C4-2B (cell line): ENCODE results near the gene AHI1.

Experiments
- ZFX ChIP-seq: fragments of 450-650 bp; IDR thresholded peaks from 2 replicates; pipeline ENCODE4 v1.6.1; 2017
- TF ChIP-seq, protein P1 (sequence below): fragments of 450-650 bp; conservative IDR thresholded peaks from 2 replicates; pipeline ENCODE4 v1.5.1; 2017; ENCODE audit warnings: mild to moderate bottlenecking

DNA sequence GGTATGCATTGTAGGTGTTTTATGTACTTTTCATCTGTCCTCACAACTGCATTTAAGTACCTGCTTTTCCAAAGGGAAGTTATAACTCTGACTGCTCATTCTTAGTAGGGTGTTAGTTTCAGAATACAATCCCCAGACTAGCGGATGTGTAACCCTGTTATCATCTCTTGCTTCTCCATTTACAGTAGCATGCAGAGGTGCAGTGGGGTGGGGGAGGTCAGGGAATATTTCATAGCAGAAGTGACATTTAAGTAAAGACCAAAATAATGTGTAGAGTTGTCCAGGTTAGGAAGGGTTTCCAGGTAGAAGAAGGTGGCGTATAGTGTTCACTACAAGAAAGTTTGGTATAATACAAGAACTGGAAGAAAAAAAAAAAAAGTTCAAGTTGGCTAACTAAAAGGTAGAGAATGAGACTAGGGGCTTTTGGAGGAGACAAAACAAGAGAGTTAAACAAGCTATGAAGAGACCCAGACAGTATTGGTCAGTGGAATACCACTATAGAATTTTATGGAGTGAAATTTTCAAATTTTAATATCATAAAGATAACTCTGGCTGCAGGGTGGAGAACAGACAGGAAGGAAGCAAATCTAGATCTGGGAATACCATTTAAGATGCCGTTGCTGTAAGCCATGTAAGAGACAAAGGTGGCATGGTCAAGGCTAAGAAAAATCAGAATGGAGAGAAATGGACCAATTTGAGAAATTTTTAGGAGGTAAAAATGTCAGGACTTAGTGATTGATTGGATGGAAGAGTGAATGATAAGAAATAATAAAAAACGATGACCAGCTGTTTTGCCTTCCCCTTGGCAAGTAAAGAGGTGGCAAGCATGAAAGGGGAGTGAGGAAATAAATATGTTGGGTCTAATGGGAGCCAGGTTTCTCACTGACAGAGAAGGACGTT lies 2.2 kb upstream of the AHI1 start:
- TF ChIP-seq, protein P1, sequence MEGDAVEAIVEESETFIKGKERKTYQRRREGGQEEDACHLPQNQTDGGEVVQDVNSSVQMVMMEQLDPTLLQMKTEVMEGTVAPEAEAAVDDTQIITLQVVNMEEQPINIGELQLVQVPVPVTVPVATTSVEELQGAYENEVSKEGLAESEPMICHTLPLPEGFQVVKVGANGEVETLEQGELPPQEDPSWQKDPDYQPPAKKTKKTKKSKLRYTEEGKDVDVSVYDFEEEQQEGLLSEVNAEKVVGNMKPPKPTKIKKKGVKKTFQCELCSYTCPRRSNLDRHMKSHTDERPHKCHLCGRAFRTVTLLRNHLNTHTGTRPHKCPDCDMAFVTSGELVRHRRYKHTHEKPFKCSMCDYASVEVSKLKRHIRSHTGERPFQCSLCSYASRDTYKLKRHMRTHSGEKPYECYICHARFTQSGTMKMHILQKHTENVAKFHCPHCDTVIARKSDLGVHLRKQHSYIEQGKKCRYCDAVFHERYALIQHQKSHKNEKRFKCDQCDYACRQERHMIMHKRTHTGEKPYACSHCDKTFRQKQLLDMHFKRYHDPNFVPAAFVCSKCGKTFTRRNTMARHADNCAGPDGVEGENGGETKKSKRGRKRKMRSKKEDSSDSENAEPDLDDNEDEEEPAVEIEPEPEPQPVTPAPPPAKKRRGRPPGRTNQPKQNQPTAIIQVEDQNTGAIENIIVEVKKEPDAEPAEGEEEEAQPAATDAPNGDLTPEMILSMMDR = no peak
- TF ChIP-seq ZFX = no peak
